ENCODE data around the gene DHX58.

- no peak for TF ChIP-seq CTCF (IDR thresholded peaks at IDR 0.05 in 4 of 5, conservative IDR thresholded peaks at IDR 0.05 in 1 of 5)
- no peak for TF ChIP-seq POLR2A (IDR thresholded peaks at IDR 0.05)
Measured at GRCh38 chr17:42104264-42104663, 8.2 kb downstream of the DHX58 start.

All from gastrocnemius medialis (tissue), 4 donors.